Right hindlimb (tissue), 1 donor: ENCODE results near the gene CHN2.

ENCODE experiments used
- DNase-seq: peaks from one replicate; pipeline ENCODE4 v3.0.0-alpha.2; 2018

CHN2 gene

GRCh38 chr7:29413626-29414136, 219.1 kb downstream of the CHN2 start:
- DNase-seq: no peak

- no peak for DNase-seq
Measured at GRCh38 chr7:29414216-29414615, 219.6 kb downstream of the CHN2 start.

- no peak for DNase-seq
Measured at GRCh38 chr7:29415215-29415614, 220.6 kb downstream of the CHN2 start.

GRCh38 chr7:29416276-29416937, 221.8 kb downstream of the CHN2 start:
- no peak for DNase-seq

- DNase-seq: no peak
Measured at GRCh38 chr7:29416938-29417305, 222.3 kb downstream of the CHN2 start.

GRCh38 chr7:29418056-29418455, 223.5 kb downstream of the CHN2 start:
- no peak for DNase-seq

- no peak for DNase-seq
Measured at GRCh38 chr7:29418651-29419050, 224.1 kb downstream of the CHN2 start.

GRCh38 chr7:29420011-29420410, 225.4 kb downstream of the CHN2 start:
- no peak for DNase-seq

- no peak for DNase-seq
Measured at GRCh38 chr7:29421010-29421956, 226.7 kb downstream of the CHN2 start.

- DNase-seq: no peak
Measured at GRCh38 chr7:29422829-29423228, 228.3 kb downstream of the CHN2 start.

GRCh38 chr7:29424295-29424983, 229.9 kb downstream of the CHN2 start:
- no peak for DNase-seq

GRCh38 chr7:29424984-29425309, 230.4 kb downstream of the CHN2 start:
- DNase-seq: no peak

GRCh38 chr7:29426587-29426986, 232.0 kb downstream of the CHN2 start:
- DNase-seq: no peak

- DNase-seq: no peak
Measured at GRCh38 chr7:29429401-29429800, 234.8 kb downstream of the CHN2 start.

- DNase-seq: no peak
Measured at GRCh38 chr7:29430279-29430949, 235.8 kb downstream of the CHN2 start.

- no peak for DNase-seq
Measured at GRCh38 chr7:29431686-29432085, 237.1 kb downstream of the CHN2 start.

- DNase-seq: no peak
Measured at GRCh38 chr7:29432721-29433120, 238.1 kb downstream of the CHN2 start.

GRCh38 chr7:29434380-29434768, 239.8 kb downstream of the CHN2 start:
- DNase-seq: no peak

GRCh38 chr7:29435167-29435566, 240.6 kb downstream of the CHN2 start:
- no peak for DNase-seq

- no peak for DNase-seq
Measured at GRCh38 chr7:29435902-29436301, 241.3 kb downstream of the CHN2 start.

- DNase-seq: no peak
Measured at GRCh38 chr7:29442146-29442545, 247.6 kb downstream of the CHN2 start.

GRCh38 chr7:29443552-29443951, 249.0 kb downstream of the CHN2 start:
- DNase-seq: no peak

- no peak for DNase-seq
Measured at GRCh38 chr7:29444267-29444666, 249.7 kb downstream of the CHN2 start.
